NCI-H146 treated with DMSO at 0.1 percent for 48 hours (cell line): ENCODE data around the gene FSTL4.

Experiments
- DNase-seq: peaks from one replicate; lab custom pipeline; 2025; ENCODE audit not compliant: unreplicated experiment; lab: John Stamatoyannopoulos, UW

FSTL4 gene

DNA sequence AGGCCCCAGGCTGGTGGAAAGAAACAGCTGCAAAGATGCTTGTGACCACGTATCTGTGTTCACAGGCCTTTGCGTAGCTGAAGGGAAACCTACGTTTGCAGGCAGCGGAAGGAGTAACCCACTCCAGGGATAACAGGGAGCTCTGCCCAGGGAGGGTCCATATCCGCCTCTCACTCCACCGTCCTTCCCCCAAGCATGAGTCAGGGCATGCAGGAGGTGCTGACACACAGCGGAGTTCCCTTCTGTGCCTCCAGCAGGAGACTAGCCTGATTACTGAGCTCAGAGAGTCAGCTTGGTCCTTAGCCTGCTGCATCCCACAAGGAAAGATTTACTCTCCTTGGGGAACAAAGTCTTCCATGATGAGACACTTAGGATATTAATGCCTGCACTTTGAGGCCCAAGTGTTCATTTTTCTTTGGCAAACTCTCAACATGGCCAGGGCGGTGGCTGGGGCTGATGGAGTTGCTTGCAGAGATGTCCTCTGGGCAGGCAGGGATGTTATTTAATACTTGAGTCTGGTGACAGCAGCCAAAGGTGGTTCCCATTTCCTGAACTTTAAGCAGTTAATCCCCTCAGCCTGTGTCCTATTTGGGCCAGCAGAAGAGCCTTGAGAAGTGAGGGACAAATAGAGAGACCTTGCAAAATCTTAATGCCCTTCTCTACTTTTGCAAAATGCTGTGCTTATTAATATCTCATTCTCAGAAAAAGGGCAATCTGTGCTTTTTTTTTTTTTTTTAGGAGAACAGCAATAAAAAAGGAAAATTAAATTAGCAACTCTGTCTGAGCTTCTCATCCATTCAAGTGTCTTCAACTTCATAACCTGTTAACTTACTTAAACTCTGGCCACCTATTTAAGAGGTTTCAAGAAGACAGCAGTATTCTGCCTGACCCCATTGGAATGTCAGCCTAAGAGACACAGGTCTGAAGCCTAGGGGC, 338.4 kb downstream of the FSTL4 start:
- DNase-seq, result no peak

DNA sequence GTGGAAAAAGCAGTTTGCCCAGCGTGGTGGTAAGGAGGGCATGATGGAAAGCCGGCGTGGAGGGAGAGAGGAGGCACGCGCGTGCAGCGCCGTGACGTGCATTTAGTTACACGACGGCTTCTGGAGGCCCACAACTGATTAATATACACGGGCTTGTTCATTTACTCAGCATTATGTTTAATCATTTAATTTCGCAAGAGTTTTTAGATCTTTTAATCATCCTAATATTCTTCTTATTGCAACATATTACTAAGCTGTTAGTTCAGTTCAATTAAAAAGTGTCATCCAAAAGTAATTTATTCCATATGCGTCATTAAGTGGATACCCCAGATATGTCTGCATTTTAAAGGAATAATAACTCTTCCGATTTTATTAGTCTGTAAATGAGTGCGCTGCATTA, 340.0 kb downstream of the FSTL4 start:
- DNase-seq, result no peak

DNA sequence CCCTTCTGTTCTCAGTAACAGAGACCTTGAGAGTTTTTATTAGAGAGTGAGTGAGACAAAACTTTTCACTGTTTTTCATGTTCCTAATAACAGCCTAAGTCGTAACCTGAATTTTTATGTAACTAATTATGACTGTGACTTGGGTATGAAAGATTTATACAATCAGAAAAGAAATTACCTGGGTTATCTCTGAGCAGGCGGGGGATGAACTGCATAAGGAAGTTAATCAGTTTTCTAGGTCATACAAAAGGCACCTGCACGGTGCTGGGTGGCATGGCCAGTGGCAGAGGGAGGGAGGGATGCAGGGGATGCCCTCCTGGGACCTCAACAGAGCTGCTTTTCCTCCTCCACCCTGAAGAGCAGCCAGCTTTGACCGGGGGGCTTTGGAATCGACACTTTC, 340.7 kb downstream of the FSTL4 start:
- no peak for DNase-seq

DNA sequence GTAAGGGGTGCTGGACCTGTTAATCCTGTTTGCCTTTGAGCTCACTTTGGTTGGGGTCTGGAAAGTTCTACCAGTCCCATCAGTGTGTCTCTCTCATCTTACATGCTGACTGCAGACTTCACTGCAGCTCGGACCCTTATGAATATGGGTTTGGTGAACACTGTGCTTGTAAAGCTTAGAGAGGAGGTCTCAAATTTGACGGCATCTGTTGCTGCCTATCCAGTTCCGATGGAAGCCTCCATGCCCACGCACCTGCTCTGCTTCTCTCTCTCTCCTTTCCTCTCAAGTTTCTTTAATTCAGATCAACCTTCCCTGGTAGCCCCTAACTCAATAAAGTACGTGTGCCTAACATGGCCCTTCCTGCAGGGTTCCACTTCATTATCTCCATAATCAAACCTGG, 342.6 kb downstream of the FSTL4 start:
- DNase-seq, result no peak

DNA sequence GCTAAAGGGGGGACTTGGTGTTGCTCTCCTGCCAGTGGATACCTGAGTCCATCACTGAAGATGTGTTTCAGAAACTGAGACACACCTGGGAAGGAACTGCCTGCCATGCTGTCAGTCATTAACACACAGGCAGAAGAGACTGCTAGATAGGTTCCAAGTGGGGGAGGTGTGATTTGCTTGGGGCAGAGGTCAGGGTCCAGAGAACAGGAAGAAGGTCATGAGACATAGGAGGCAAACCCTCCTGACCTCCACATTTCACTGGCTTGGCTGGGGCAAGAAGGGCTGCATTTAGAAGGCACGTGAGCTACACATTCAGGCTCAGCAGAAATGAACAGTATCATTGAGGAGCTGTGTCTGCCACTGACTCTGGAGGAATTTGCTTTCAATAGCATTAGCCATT, 344.7 kb downstream of the FSTL4 start:
- DNase-seq, result no peak

DNA sequence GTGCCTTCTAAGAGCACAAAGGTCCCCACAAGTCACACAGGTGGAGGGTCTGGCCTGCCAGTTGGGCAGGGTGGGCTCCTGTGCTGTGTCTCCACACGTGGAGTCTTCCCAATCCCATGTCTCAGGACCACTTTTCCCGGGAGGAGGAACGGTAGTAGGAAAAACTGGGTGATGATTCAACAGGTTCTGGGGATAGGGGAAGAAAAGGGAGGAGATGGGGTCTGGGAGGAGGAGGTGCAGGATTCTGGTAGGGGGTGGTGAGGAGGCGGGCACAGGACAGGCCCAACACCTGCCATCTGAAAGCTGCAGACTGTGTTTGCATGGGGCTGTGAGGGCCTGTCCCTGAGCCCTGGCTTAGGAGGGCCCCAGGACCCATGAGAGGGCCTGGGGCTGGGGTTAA, 345.4 kb downstream of the FSTL4 start:
- DNase-seq, result no peak

DNA sequence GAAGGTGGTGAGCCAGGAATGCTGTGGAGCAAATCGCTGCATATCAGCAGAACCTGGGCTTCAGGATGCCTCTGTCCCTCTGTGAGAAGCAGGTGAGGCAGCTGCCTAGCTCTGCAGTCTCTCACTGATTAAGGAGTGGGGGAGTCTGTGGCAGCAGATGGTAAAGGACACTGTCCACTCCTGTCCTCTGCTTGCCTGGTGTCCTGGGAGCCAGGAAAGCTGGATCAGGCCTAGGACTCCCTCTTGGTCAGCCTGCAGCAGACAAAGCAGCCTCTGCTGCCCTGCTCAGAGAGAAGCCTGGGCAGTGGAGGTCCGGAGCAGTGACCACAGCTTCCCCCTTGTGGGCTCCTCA, 345.8 kb downstream of the FSTL4 start:
- no peak for DNase-seq

DNA sequence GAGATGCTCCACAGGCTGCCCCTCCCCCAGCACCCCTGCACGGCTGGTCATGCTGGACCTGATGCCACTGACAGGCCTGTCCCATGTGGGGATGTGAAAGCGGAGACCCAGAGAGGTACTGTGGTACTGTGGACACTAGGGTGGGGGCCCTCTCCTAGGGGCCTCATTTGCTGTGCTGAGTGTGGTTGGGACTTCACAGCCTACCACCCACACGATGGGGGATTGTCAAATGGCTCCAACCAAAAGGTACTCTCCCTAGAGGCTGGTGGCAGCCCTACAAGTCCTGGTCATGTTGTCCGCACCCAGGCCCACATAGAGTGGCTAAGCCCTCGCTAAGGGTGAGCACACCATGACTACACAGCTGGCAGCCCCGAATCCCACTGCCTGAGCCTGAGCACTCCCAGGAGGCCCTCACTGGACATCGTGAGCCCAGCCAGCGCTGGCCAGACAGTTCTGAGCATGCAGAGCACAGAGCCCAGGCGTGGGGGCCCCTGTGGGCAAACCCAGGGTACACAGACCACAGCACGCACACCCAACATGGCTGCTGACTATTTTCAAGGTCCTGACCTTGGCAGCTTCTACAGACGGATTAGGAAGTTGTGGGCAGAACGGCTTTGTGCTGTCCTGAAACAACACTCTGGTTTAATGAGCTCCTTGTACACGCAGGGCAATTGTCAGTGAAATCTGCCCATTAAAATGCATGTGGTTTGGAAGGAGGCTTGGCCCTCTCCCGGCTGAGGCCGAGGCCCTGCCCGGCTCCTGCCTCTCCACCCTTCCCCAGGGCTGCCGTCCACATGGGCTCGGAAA, 346.4 kb downstream of the FSTL4 start:
- DNase-seq, result no peak

DNA sequence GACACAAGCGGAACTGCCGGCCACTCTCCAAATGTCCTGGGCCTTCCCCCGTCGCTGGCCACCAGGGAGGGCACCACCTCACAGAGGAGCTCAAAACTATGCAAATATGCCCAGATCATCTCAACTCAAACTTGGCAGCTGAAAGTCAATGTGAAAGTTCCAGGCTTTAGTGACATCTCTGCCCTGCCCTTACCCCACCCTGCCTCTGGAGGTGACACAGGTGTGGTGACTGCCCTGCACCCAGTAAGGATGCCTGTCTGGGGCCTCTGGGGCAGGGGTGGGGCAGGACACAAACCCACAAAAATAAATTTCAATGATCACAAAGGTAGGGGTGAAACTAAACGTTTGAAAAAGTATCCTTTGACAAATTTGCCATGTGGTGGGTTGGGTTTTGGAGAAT, 347.1 kb downstream of the FSTL4 start:
- no peak for DNase-seq

DNA sequence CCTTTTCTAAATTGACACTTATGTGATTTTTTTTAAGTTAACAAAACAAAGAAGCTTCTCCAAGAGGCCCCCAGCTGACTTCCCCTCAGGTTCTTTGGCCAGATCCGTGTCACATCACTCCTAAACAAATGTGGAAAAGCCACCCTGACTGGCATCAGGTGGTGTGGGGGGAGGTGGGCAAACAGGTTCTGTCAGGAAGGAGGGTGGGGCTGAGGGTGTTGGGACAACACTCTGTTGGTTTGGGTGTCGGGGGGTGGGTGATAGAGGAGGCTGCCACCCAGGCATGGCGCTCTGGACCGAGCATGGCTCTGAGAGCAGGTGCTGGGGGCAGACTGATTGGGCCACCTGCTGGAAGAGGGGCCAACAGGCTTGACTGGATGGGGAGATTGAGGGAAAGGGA, 349.7 kb downstream of the FSTL4 start:
- DNase-seq, result no peak

DNA sequence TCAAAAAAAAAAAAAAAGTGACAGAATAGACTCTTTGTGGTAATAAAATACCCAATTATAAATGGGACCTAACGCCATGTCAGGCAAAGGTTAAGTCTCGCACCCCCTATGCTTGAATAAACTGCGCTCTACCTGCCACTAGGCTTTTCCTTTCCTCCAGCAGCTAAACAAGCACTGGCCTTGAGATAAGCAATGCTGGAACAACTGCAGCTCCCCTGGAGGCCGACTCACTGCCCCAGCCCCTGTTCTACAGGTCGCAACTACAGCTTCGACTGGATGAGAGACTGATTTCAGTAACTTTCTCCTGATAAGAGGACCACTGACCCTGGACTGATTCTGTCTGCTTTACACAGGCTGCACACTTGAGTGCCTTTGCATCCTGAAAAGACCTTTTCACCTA, 350.3 kb downstream of the FSTL4 start:
- DNase-seq, result no peak

DNA sequence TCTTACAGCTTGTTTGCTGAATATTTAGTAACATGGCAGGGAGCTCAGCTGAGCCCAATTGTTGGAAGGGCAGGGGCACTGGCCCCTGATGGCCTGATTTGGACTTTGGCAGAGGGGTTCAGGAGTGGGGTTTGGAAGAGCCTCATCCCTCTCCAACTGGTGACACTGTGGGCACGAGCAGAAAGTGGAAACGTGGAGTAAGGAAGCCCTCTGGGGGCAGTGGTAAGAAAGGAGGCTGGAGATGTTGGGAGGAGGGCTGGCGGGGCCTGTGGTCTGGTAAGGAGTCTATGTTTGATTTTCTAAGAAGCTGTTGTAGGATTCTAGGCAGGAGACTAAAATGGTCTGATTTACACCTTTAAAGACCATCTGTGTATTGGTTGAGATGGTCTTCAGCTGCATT, 351.6 kb downstream of the FSTL4 start:
- DNase-seq, result no peak

DNA sequence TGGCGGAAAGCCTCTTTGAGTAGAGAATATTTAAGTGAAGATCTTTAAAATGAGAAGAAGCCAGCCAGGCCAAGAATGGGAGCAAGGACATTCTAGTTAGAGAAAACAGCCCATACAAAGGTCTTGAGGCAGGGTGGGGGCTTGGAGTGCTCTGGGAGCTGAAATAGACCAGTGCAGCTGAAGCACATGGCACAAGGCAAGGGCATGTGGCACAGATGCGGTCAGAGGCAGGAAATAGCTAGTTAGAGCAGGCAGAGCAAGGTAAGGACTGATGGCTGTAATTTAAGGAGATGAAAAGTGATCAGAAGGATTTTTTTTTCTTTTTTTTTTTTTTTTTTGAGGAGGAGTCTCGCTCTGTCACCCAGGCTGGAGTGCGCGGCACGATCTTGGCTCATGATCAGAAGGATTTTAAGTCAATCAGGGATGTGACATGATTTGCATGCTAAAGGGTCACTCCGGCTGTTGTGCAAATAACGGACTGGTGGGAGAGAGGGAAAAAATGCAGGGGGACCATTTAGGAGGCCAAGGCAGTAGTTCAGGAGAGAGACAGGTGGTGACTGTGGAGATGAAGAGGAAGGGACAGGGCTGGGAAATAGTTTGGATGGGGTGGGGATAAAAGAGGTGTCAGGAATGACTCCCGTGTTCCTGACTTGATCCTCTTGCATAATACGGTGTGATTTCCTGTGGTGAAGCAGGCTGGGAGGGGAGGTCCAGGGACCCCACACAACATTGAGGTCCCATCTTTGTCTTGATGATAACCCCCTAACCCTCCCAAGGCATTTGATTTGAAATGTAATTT, 352.9 kb downstream of the FSTL4 start:
- no peak for DNase-seq

DNA sequence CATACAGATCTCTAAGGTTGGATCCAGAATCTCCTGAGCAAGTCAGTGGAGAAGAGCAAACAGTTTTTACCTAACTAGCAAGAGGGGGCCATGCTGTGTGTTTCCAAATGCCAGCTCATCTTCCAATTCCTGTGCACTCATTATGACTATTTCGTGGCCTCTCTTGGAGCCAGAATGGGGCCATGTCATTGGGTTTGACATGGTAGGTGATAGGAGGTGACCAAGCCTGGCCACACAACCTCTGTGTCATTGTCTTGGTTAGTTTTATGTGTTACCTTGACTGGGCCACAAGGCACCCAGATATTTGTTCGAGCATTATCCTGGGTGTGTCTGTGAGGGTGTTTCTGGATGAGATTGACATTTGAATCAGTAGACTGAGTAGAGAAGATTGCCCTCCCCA, 354.4 kb downstream of the FSTL4 start:
- DNase-seq, result no peak

DNA sequence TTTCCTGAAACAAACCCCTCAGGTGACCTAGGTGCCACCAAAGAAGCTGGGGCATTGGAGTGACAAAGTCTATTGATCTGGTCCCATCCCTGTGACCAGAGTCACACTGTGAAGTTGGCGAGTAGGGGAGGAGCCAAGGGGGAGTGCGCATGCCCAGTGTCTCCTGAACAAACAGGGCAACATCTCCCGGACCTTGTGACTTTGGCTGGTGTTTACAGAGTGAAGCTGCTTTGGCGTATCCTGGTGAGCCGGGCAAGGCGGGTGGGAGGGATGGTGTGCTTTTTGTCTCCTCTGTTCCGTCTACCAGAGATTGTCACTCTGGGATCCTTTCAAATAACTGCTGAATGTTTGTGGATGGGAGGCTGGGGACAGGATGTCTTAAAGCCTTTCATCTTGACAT, 356.1 kb downstream of the FSTL4 start:
- peak; percentile 66 for DNase-seq

DNA sequence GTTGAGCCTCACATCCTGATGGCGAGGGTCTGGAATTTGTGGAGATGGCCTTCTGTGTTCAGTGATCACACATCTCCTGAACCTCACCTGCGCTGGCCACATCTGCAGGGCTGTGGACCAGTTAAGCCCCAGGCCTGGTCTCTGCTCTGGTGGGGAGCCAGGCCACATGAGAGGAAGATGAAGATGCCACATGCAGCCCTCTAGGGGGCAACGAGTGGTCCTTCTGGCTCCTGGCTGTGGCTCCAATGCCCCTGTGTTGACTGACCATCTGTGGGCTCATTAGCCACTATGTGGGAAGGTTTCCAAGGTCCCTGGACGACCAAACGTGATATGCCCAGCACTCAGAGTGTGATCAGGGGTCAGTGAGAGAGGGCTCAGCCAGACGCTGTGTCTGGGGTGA, 357.5 kb downstream of the FSTL4 start:
- DNase-seq, result no peak

DNA sequence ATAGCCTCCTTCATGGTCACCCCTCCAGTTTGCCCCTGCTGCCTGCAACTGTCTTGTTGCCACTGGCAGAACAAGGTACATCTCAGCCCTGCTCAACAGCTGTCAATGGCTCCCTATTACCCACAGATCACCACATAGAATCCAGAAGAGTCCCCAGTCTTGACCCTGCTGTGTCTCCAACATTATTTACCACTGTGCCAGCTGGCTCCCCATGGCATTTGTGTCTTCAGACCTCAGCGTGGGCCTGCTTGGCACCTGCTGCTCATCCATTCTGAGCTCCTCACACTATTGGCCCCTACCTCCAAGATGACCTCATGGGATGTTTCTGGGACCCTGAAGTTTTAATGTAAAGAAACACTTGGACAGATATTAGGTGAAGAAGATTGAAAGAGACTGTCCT, 358.7 kb downstream of the FSTL4 start:
- no peak for DNase-seq

DNA sequence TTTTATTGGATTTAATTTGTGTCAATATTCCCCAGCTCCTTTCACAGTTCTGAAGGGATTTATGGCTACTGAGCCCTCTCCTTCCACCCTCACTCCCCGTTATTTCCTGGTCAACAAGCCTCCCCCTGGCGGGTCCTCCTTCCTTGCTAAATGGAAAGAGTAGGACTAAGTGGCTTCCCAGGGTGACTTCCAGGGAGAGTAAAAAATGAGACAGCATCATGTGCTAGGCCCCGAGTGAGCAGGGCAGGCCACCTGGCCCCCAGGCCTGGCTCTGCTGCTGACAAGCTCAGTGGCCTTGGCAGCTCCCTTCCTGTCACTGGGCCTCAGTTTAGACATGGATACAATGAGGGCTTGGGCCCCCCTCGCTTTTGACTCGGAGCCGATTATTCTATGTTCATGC, 359.3 kb downstream of the FSTL4 start:
- DNase-seq, result no peak

DNA sequence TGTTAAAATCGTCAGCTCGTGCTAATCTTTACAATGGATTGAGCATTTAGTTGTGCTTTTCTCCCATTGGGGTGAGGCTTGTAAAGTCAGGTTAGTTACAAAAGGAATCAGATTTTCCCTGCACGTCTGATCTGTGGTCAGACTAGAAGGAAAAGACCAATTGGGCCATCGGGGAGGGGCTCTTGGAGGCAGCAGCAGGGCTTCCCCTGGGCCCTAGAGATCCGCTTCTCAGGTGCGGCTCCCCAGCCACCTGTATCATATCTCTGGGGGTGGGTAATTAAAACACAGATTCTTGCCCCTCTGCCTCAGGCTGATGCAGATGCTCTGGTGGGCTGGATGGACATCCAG, 360.2 kb downstream of the FSTL4 start:
- DNase-seq, result no peak

DNA sequence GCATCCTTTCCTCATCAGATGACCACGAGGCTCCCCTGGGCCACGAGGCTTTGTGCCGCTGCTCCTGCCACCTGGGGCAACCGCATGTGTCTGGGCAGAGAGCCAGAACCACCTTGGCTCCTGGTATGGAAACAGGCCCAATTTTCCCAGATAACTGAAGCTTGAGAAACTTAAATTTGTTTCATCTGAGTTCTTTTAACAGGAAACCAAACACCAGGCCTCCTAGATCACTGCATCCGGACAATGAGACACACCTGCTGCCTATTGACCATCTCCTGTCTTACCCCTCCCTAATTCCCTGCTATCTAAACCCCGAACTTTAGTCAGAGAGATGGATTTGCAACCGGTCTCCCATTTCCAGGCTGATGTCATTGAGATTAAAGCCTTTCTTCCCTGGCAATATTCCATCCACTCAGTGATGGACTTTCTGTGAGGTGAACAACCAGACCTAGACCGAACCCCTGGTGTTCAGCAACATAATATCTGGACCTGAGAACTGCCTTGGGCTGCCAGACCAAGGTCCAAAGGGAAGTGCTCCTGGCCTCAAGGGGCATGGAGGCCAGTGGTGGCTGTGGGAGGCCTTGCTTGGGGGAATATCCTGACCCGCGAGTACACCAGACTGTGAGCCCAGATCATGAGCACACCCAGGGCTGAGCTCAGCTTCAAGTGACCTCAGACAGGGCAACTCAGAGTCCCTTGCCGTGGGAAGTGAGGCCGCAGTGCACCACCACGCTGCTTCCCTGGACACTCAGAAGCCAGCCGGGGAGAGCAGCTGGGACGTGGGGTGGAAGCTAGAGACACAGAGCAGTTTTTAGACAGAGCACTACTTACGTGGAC, 360.8 kb downstream of the FSTL4 start:
- no peak for DNase-seq

DNA sequence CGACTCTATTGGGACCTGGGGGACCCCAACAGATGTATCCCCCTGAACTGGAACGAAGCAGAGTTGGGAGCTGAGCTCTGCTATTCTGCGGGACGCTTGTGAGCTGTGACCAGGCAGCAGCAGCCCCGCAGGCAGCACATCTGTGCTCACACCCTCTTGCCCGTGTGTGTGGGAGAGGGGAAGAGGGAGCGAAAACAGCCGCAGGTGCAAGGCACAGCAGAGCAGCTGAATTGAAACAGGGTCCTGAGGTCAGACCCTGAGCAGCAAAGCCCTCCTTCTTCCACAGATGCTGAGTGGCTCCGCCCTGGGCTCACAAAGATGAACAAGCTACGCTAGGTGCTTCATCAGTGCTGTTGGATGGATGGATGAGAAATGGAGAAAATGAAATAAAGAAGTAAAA, 361.8 kb downstream of the FSTL4 start:
- no peak for DNase-seq
